Mesenchymal stem cell (in vitro differentiated cells and primary cell): ENCODE measurements around the gene VEZT.
A peak's percentile ranks its signal among the peaks of the same experiment; 100 is the strongest.

Experiments used
- DNase-seq: peaks from one replicate; pipeline ENCODE4 v3.0.0-alpha.2; 2013
- H2AFZ ChIP-seq: one replicate; pipeline ENCODE4 v1.6.1; 2013; ENCODE audit warnings: low read depth, mild to moderate bottlenecking, control low read depth, inconsistent platforms, low read length, moderate library complexity
- H2AK5ac ChIP-seq: 2 replicates; pipeline ENCODE4 v1.6.1; 2013; ENCODE audit warnings: low read length, moderate library complexity, mild to moderate bottlenecking, inconsistent platforms; ENCODE audit not compliant: severe bottlenecking
- H2BK120ac ChIP-seq: one replicate; pipeline ENCODE4 v1.6.1; 2013; ENCODE audit warnings: low read depth, mild to moderate bottlenecking, inconsistent platforms, low read length, moderate library complexity
- H2BK12ac ChIP-seq, 2 experiments: one replicate each; pipeline ENCODE4 v1.6.1; 2013; ENCODE audit warnings: inconsistent platforms in 2 of 2, low read length in 2 of 2, mild to moderate bottlenecking in 2 of 2, moderate library complexity in 2 of 2, control low read depth in 1 of 2
- H2BK15ac ChIP-seq: one replicate; pipeline ENCODE4 v1.6.1; 2013; ENCODE audit warnings: mild to moderate bottlenecking, low read depth, inconsistent platforms; ENCODE audit not compliant: poor library complexity, severe bottlenecking
- H2BK5ac ChIP-seq: 2 replicates; pipeline ENCODE4 v1.6.1; 2013; ENCODE audit warnings: low read depth, mild to moderate bottlenecking, low read length, control low read depth, inconsistent platforms; ENCODE audit not compliant: poor library complexity, severe bottlenecking
- H3K14ac ChIP-seq, 2 experiments: one replicate each; pipeline ENCODE4 v1.6.1; 2013; ENCODE audit warnings: inconsistent platforms in 2 of 2, low read length in 2 of 2, control low read depth in 1 of 2, mild to moderate bottlenecking in 1 of 2, moderate library complexity in 1 of 2
- H3K18ac ChIP-seq, 2 experiments: one replicate each; pipeline ENCODE4 v1.6.1; 2013; ENCODE audit warnings: inconsistent platforms in 2 of 2, low read length in 2 of 2, control low read depth in 1 of 2, low read depth in 1 of 2, mild to moderate bottlenecking in 1 of 2
- H3K23ac ChIP-seq, 2 experiments: one replicate each; pipeline ENCODE4 v1.6.1; 2013; ENCODE audit warnings: inconsistent platforms in 2 of 2, low read length in 2 of 2, mild to moderate bottlenecking in 2 of 2, moderate library complexity in 2 of 2, control low read depth in 1 of 2
- H3K27ac ChIP-seq: 2 replicates; pipeline ENCODE4 v1.5.1; 2013; ENCODE audit warnings: mild to moderate bottlenecking, moderate library complexity, low read length, control low read depth, inconsistent platforms; ENCODE audit not compliant: poor library complexity, severe bottlenecking
- H3K27me3 ChIP-seq, 2 experiments: 2 replicates each; pipeline versions ENCODE4 v1.6.1 to v1.7.0; 2013; ENCODE audit warnings: low read length in 2 of 2, mild to moderate bottlenecking in 2 of 2, moderate library complexity in 2 of 2, control low read depth in 1 of 2, inconsistent platforms in 1 of 2; ENCODE audit not compliant: control insufficient read depth in 1 of 2, insufficient read depth in 1 of 2
- H3K36me3 ChIP-seq, 2 experiments: 2 replicates each; pipeline versions ENCODE4 v1.6.1 to v1.7.0; 2013; ENCODE audit warnings: low read length in 2 of 2, control low read depth in 1 of 2, inconsistent platforms in 1 of 2, low read depth in 1 of 2, mild to moderate bottlenecking in 1 of 2; ENCODE audit not compliant: insufficient read depth in 2 of 2, control insufficient read depth in 1 of 2
- H3K4ac ChIP-seq, 2 experiments: one replicate each; pipeline ENCODE4 v1.6.1; 2013; ENCODE audit warnings: inconsistent platforms in 2 of 2, low read length in 2 of 2, mild to moderate bottlenecking in 2 of 2, moderate library complexity in 2 of 2, control low read depth in 1 of 2, low read depth in 1 of 2
- H3K4me1 ChIP-seq: 2 replicates; pipeline ENCODE4 v1.6.1; 2013; ENCODE audit warnings: low read depth, low read length, control low read depth; ENCODE audit not compliant: control insufficient read depth, insufficient read depth
- H3K4me2 ChIP-seq: 2 replicates; pipeline ENCODE4 v1.6.1; 2013; ENCODE audit warnings: low read length, mild to moderate bottlenecking, inconsistent platforms; ENCODE audit not compliant: poor library complexity, severe bottlenecking
- H3K4me3 ChIP-seq, 2 experiments: 2 replicates each; pipeline versions ENCODE4 v1.5.1 to v1.7.0; 2013; ENCODE audit warnings: low read length in 2 of 2, mild to moderate bottlenecking in 2 of 2, control low read depth in 1 of 2, low read depth in 1 of 2; ENCODE audit not compliant: insufficient read depth in 1 of 2
- H3K79me1 ChIP-seq: replicated peaks from 2 replicates; pipeline ENCODE4 v1.6.1; 2013; ENCODE audit warnings: mild to moderate bottlenecking, control low read depth, low read length, inconsistent platforms; ENCODE audit not compliant: poor library complexity, severe bottlenecking
- H3K9ac ChIP-seq: 2 replicates; pipeline ENCODE4 v1.7.0; 2013; ENCODE audit warnings: mild to moderate bottlenecking, low read length, moderate library complexity
- H3K9me3 ChIP-seq: 2 replicates; pipeline ENCODE4 v1.7.0; 2013; ENCODE audit warnings: mild to moderate bottlenecking, low read length; ENCODE audit not compliant: control insufficient read depth
- H4K8ac ChIP-seq: one replicate; pipeline ENCODE4 v1.6.1; 2013; ENCODE audit warnings: inconsistent platforms, mild to moderate bottlenecking, low read length, moderate library complexity
- H4K91ac ChIP-seq: one replicate; pipeline ENCODE4 v1.6.1; 2013; ENCODE audit warnings: mild to moderate bottlenecking, low read length, inconsistent platforms
- WGBS: methylation state at CpG from one replicate; pipeline ENCODE4 v1.1.7; 2013; ENCODE audit warnings: mixed read lengths; 5-methylcytosine and 5-hydroxymethylcytosine counted together

Gene VEZT

GRCh38 chr12:95213119-95213518 lies 4.5 kb upstream of the VEZT start:
- WGBS = 91% methylated on average over 2 of the region's 4 CpGs
- Histone ChIP-seq H3K9ac (no peak overlapping the region), H2AK5ac (peak overlapping the region; percentile 80), H4K91ac (no peak overlapping the region), H3K36me3 (no peaks in the 10 kb centered on the region), H3K23ac (no peak overlapping the region), H3K4me3 (no peak overlapping the region), H2BK120ac (no peak overlapping the region), H3K4ac (no peak overlapping the region), H2BK5ac (no peak overlapping the region), H3K79me1 (peaks cover 10% of the 10 kb centered on the region), H4K8ac (no peak overlapping the region), H3K4me1 (peaks cover 4% of the 10 kb centered on the region), H2AFZ (no peak overlapping the region), H3K18ac (no peak overlapping the region), H2BK12ac (no peak overlapping the region), H2BK15ac (no peak overlapping the region), H3K27me3 (no peaks in the 10 kb centered on the region), H3K4me2 (no peak overlapping the region), H3K27ac (no peak overlapping the region), H3K14ac (no peak overlapping the region), H3K9me3 (no peaks in the 10 kb centered on the region)
- no peak for DNase-seq

- no peak for DNase-seq
- peak overlapping the region; percentile 49 for H3K4me2 ChIP-seq
- H2AFZ ChIP-seq = no peak overlapping the region
- no peaks in the 10 kb centered on the region for H3K9me3 ChIP-seq
- H4K8ac ChIP-seq = no peak overlapping the region
- H3K23ac ChIP-seq = no peak overlapping the region
- no peak overlapping the region for H2AK5ac ChIP-seq
- H2BK5ac ChIP-seq = no peak overlapping the region
- H2BK12ac ChIP-seq = no peak overlapping the region
- H3K4me3 ChIP-seq = no peak overlapping the region
- H2BK15ac ChIP-seq = no peak overlapping the region
- no peaks in the 10 kb centered on the region for H3K36me3 ChIP-seq
- H3K9ac ChIP-seq = no peak overlapping the region
- H3K4ac ChIP-seq = no peak overlapping the region
- H3K18ac ChIP-seq = no peak overlapping the region
- WGBS = 84% methylated on average over 1 of the region's 1 CpG
- H3K79me1 ChIP-seq = peaks cover 10% of the 10 kb centered on the region
- H3K14ac ChIP-seq = no peak overlapping the region
- peak overlapping the region; percentile 60 for H3K27ac ChIP-seq
- H2BK120ac ChIP-seq = no peak overlapping the region
- peaks cover 4% of the 10 kb centered on the region for H3K4me1 ChIP-seq
- no peaks in the 10 kb centered on the region for H3K27me3 ChIP-seq
- no peak overlapping the region for H4K91ac ChIP-seq
Observed at GRCh38 chr12:95213928-95214327, 3.7 kb upstream of the VEZT start.

GRCh38 chr12:95214466-95214865 lies 3.1 kb upstream of the VEZT start:
- WGBS = 95% methylated on average over 3 of the region's 3 CpGs
- Histone ChIP-seq H2AK5ac (no peak overlapping the region), H3K9ac (no peak overlapping the region), H2BK120ac (no peak overlapping the region), H3K4me2 (peak overlapping the region; percentile 43), H3K4me3 (no peak overlapping the region), H3K14ac (no peak overlapping the region), H3K18ac (no peak overlapping the region), H4K8ac (no peak overlapping the region), H2BK5ac (no peak overlapping the region), H3K27ac (peak overlapping the region; percentile 45), H3K4ac (no peak overlapping the region), H3K23ac (no peak overlapping the region), H3K27me3 (no peaks in the 10 kb centered on the region), H3K36me3 (no peaks in the 10 kb centered on the region), H3K4me1 (peaks cover 4% of the 10 kb centered on the region), H2BK12ac (no peak overlapping the region), H2BK15ac (no peak overlapping the region), H3K9me3 (no peaks in the 10 kb centered on the region), H2AFZ (no peak overlapping the region), H4K91ac (no peak overlapping the region), H3K79me1 (peaks cover 6% of the 10 kb centered on the region)
- DNase-seq = no peak

GRCh38 chr12:95215949-95216348 lies 1.7 kb upstream of the VEZT start:
- H3K4me1 ChIP-seq = peaks cover 7% of the 10 kb centered on the region
- H3K9me3 ChIP-seq = no peaks in the 10 kb centered on the region
- peak overlapping the region in 1 of 2 experiments; percentile 86 for H3K4me3 ChIP-seq
- H3K14ac ChIP-seq = no peak overlapping the region
- WGBS = no CpG with 5 or more reads among the region's 1 CpG
- H2AFZ ChIP-seq = no peak overlapping the region
- H2BK15ac ChIP-seq = no peak overlapping the region
- H2AK5ac ChIP-seq = no peak overlapping the region
- no peak overlapping the region for H3K27ac ChIP-seq
- H3K4me2 ChIP-seq = no peak overlapping the region
- H2BK12ac ChIP-seq = no peak overlapping the region
- no peak overlapping the region for H3K23ac ChIP-seq
- H2BK120ac ChIP-seq = no peak overlapping the region
- DNase-seq = peak; percentile 74
- H3K27me3 ChIP-seq = no peaks in the 10 kb centered on the region
- peak overlapping the region; percentile 91 for H3K9ac ChIP-seq
- no peak overlapping the region for H2BK5ac ChIP-seq
- H3K79me1 ChIP-seq = peaks cover under 1% of the 10 kb centered on the region
- H3K36me3 ChIP-seq = no peaks in the 10 kb centered on the region
- H4K8ac ChIP-seq = no peak overlapping the region
- H4K91ac ChIP-seq = no peak overlapping the region
- no peak overlapping the region for H3K18ac ChIP-seq
- no peak overlapping the region for H3K4ac ChIP-seq
